ENCODE results near the gene ARHGAP27.

The ARHGAP27 gene

GRCh38 chr17:45384789-45385262, 47.8 kb downstream of the ARHGAP27 start:
- DNase-seq (ENCODE audit: low read depth in 2 of 2): no peak

DNA sequence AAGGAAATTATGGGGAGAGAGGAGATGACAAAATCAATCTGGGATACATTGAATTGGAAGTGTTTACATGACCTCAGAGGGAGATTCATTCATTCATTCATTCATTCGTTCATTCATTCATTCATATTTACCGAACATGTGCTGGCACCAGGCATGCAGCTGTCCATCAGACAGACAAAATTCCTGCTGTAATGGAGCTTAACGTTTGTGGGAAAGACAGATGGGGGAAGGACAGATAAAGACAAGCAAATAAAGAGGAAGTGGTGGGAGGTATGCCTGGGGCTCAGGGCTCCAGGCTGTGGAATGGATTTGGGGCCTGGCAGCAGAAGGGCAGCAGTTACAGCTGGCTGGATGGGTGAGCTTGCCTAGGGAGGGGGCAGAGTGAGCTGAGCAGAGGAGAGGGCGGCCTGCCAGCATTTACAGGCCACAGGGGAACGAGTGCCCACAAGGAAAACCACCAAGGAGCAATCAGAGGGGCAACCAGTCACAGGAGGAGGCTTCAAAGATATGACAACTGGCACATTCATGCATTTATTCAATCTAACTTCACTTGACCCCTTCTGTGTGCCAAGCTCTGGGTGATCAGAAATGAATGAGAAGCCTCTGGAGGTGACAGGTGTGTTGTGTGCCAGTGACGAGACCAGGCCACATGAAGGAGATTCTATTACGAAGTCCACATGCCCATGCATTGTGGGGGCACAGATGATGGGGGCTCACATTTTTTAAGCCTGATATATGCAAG, 48.5 kb downstream of the ARHGAP27 start:
- no peak for DNase-seq (ENCODE audit: low read depth in 2 of 2)

- DNase-seq (ENCODE audit: low read depth in 2 of 2): no peak
Measured at GRCh38 chr17:45383003-45383402, 49.7 kb downstream of the ARHGAP27 start.

DNA sequence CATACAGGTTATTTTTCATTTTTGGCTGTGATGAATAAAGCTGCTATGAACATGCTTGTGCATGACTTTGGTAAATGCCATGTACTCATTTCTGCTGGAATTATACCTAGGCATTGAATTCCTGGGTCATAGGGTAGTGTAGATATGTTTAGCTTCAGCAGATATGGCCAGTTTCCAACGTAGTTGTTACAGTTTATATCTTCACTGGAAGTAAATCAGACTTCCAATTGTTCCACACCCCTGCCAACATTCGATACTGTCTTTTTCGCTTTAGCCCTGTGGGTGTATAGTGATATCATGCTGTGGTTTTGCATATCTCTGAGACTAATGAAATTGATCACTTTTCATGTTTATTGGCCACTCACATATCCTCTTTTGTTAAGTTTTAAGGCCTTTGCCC, 50.4 kb downstream of the ARHGAP27 start:
- DNase-seq (ENCODE audit: low read depth in 2 of 2): no peak

DNA sequence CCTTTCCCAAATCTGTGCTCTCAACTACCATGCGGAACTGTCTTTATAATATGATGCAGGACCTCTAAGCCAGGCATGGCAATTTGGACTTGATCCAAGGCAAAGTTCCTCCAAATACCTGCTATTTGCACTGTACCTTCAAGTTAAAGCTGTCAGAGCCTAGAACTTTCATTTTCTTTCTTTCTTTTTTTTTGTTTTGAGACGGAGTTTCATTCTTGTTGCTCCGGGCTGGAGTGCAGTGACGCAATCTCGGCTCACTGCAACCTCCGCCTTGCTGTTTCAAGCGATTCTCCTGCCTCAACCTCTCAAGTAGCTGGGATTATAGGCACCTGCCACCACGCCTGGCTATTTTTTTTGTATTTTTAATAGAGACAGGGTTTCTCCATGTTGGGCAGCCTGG, 51.7 kb downstream of the ARHGAP27 start:
- DNase-seq (ENCODE audit: low read depth in 2 of 2): no peak

GRCh38 chr17:45380046-45380765, 52.5 kb downstream of the ARHGAP27 start:
- DNase-seq (ENCODE audit: low read depth in 2 of 2): no peak

GRCh38 chr17:45377401-45377800, 55.3 kb downstream of the ARHGAP27 start:
- DNase-seq (ENCODE audit: low read depth in 2 of 2): no peak

DNA sequence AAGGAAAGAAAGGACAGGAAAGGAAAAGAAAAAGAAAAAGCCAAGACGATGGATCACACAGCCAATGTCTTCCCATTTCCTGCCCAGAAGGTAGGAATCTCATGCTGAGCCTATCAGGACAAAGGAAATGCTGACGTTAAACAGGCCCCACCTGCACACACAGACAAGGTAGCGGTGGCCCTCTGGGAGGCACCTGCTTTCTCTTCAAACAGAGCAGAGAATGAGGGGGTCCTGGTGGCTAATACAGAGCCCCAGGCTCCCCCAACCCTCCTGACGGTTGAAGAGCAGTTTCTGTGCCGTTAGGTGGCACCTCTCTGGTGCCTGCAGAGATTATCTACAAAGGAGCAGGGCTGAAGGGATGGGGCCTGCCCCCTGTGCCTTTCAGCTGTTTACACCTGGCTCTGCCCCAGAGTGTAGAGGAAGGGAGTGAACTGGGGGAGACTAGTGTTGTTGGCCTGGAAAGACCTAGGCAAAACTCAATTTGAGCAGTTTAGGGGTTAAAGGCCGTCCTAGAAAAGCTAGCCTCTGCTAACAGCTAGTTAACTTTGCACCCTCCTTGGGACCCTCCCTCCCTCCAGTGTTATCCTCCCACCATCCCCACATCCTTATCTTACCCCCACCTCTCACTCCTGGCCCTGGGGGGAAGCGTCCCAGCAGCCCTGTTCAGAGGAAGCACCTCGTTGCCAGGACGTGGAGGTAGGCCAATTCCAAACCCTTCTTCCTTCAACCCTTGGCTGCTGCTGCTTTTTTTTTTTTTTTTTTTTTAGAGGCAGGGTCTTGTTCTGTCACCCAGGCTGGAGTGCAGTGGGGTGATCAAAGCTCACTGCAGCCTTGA, 56.3 kb downstream of the ARHGAP27 start:
- no peak for DNase-seq (ENCODE audit: low read depth in 2 of 2)

DNA sequence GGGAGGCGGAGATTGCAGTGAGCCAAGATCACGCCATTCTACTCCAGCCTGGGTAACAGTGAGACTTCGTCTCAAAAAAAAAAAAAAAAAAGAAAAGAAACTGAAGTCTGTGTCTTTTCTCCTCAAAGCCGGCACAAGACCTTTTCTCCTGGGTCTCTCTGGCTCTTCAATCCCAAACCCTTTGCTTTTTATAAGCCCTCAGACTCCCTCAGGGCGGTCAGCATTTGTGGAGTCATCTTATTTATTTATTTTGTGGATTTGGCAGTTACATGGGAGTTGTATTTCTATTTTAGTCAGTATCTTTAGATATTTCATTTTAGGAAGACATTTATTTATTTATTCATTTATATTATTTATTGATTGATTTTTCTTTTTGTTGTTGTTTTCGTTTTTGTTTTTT, 58.2 kb downstream of the ARHGAP27 start:
- DNase-seq (ENCODE audit: low read depth in 2 of 2): no peak

- no peak for DNase-seq (ENCODE audit: low read depth in 2 of 2)
Measured at GRCh38 chr17:45372325-45372869, 60.3 kb downstream of the ARHGAP27 start.

GRCh38 chr17:45371414-45372324, 61.0 kb downstream of the ARHGAP27 start:
- peak in 1 of 2 donors; percentile 34 for DNase-seq (ENCODE audit: low read depth in 2 of 2)

DNA sequence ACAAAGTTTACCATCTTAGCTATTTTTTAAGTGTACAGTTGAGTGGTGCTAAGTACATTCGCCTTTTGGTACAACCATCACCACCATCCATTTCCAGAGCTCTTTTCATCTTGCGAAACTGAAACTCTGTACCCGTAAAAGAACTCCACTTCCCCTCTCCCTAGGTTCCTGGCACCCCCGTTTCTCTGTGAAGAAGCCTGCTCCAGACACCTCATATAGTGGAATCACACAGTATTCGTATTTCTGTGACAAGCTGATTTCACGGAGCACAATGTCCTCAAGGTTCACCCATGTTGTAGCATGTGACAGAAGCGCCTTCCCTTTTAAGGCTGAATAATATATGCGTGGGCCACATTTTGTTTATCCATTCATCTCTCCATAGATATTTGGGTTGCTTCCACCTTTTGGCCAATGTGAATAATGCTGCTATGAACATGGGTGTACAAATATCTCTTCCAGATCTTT, 61.7 kb downstream of the ARHGAP27 start:
- no peak for DNase-seq (ENCODE audit: low read depth in 2 of 2)

DNA sequence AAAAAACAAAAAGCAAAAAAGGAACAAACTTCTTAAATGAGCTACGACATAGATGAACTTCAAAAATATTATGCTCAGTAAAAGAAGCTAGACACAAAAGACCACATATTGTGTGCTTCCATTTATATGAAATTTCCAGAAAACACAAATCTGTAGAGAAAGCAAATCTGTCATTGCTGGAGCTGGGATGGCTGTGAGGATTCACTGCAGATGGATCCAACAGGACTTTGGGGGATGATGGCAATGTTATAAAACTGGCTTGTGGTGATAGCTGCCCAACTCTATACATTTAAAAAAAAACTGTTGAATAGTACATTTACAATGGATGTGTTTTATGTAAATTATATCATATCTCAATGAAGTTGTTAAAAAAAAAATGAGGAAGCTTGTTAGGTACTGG, 63.2 kb downstream of the ARHGAP27 start:
- DNase-seq (ENCODE audit: low read depth in 2 of 2): no peak

DNA sequence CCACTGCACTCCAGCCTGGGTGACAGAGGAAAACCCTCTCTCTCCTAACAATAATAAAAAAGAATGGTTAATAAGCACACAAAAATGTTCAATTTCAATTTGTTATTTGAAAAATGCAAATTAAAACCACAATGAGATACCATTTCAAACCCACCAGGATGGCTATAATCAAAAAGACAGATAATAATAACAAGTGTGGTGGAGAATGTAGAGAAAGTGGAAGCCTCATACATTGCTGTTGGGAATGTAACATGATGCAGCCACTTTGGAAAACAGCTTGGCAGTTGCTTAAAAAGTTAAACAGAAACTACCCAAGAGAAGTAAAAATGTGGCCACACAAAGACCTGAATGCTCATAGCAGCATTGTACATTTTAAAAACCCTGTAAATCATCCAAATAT, 64.0 kb downstream of the ARHGAP27 start:
- no peak for DNase-seq (ENCODE audit: low read depth in 2 of 2)

- no peak for DNase-seq (ENCODE audit: low read depth in 2 of 2)
Measured at GRCh38 chr17:45367216-45367615, 65.5 kb downstream of the ARHGAP27 start.

- no peak for DNase-seq (ENCODE audit: low read depth in 2 of 2)
Measured at GRCh38 chr17:45366691-45367090, 66.0 kb downstream of the ARHGAP27 start.

DNA sequence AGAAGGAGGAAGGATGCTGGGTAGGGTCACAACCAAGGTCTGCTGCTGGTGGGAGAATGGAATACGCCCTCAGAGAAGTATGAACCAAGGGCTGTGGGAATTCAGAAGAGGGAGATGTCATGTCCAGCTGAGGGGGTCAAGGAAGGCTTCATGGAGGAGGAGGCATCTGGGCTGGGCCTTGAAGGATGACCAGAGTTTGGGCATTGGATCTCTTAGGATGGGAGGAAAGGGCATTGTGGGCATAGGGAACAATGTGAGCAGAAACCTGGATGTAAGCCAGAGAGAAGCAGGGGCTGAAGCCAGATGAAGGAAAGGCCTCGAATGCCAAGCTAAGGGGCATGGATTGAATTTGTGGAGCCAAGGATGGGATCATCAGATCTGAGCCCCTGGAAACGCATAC, 66.6 kb downstream of the ARHGAP27 start:
- DNase-seq (ENCODE audit: low read depth in 2 of 2): no peak

- no peak for DNase-seq (ENCODE audit: low read depth in 2 of 2)
Measured at GRCh38 chr17:45364531-45365390, 67.9 kb downstream of the ARHGAP27 start.

- DNase-seq (ENCODE audit: low read depth in 2 of 2): no peak
Measured at GRCh38 chr17:45363498-45363897, 69.2 kb downstream of the ARHGAP27 start.

- DNase-seq (ENCODE audit: low read depth in 2 of 2): no peak
Measured at GRCh38 chr17:45361976-45362375, 70.7 kb downstream of the ARHGAP27 start.
